DMS79 (cell line): ENCODE measurements around the gene SNRPA.
A peak's percentile ranks its signal among the peaks of the same experiment; 100 is the strongest.
"Not testable (repeated sequence)": the region's sequence is repeated elsewhere in the genome, so short reads cannot be mapped to it uniquely, and the experiment has no call there.

Experiments
- DNase-seq: peaks from one replicate; lab custom pipeline; 2025; lab: John Stamatoyannopoulos, UW

Gene SNRPA

GRCh38 chr19:40745402-40745780, 5.6 kb upstream of the SNRPA start:
- no peak for DNase-seq

DNA sequence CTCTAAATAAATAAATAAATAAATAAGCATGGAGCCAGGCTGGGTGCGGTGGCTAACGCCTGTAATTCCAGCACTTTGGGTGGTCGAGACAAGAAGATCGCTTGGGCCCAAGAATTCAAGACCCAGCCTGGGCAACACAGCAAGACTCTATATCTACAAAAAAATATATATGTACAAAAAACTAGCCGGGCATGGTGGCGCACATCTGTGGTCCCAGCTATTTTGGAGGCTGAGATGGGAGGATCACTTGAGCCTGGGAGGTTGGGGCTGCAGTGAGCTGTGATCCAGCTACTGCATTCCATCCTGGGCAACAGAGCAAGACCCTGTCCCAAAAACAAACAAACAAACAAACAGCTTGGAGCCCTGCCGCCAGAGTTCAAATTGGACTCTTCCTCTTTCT, 3.5 kb upstream of the SNRPA start:
- no peak for DNase-seq

GRCh38 chr19:40750058-40750873, 737 bp upstream of the SNRPA start, which contains the start of gene ACTMAP:
Gene ACTMAP, minus strand, starts transcription at chr19:40750477. Its CDS starts 674 bp downstream, at chr19:40749803.
- DNase-seq: peak; percentile 99

GRCh38 chr19:40752257-40752781, 1.3 kb downstream of the SNRPA start:
- DNase-seq: no peak

GRCh38 chr19:40754611-40755247, 3.7 kb downstream of the SNRPA start:
- DNase-seq: no peak

DNA sequence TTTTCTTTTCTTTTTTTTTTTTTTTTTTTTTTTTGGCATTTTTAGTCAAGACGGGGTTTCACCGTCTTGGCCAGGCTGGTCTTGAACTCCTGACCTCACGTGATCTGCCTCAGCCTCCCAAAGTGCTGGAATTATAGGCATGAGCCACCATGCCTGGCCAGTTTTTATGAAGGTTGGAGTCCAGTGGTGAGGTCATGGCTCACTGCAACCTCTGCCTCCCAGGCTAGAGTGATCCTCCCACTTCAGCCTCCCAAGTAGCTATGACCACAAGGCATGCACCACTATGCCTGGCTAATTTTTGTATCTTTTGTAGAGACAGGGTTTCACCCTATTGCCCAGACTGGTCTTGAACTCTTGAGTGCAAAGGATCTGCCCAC, 4.2 kb downstream of the SNRPA start:
- no peak for DNase-seq

DNA sequence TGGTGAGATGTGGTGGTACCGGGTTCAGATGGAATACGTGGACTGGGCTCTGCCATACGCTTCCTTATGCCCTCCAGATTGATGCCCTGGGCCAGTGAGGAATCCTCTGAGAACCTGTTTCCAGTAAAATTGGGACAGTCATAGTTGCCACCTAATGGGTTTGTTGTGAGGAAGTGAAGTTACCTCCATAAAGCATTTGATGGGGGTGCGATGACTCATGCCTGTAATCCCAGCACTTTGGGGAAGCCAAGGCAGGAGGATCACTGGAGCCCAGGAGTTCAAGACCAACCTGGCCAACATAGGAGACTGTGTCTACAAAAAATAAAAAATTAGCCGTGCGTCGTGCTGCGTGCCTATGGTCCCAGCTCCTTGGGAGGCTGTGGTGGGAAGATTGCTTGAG, 4.8 kb downstream of the SNRPA start:
- DNase-seq: no peak

DNA sequence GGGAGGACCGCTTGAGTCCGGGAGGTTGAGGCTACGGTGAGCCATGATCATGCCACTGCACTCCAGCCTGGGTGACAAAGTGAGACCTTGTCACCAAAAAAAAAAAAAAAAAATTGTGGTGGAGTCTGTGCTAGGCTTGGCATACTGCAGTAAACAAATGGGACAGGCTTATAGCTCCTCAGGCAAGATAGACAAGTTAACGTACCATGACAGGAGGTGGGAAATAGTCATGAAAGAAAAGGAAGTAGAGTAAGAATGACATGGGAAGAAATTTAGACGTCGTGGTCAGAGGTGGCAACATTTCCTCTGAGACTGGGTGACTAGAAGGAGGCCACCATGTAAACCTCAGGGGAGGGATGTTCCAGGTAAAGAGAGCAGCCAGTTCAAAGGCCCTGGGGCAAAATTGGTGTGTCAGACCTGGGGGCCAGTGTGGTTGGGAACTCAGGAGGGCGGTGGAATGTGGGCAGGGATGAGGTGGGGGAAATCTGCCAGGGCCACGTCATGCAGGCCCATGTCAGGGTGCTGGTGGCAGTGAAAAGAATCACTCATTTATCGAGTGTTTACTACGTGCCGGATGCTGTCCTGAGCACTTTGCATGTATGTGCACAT, 5.6 kb downstream of the SNRPA start:
- DNase-seq: no peak

DNA sequence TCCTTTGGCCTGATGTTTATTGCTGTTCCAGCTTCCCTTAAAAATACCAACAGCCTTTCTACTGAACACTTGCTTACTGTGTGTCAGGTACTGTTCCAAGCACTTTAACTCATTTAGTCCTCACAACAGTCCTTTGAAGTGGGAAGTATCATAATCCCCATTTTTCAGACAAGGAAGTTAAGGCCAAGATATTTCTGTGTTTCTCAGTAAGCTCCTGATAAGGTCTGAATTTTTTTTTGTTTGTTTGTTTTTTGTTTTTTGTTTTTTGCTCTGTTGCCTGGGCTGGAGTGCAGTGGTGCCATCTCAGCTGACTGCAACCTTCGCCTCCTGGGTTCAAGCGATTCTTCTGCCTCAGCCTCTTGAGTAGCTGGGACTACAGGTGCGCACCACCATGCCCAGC, 7.5 kb downstream of the SNRPA start:
- DNase-seq: no peak

GRCh38 chr19:40759352-40759751, 8.3 kb downstream of the SNRPA start:
- DNase-seq: no peak

DNA sequence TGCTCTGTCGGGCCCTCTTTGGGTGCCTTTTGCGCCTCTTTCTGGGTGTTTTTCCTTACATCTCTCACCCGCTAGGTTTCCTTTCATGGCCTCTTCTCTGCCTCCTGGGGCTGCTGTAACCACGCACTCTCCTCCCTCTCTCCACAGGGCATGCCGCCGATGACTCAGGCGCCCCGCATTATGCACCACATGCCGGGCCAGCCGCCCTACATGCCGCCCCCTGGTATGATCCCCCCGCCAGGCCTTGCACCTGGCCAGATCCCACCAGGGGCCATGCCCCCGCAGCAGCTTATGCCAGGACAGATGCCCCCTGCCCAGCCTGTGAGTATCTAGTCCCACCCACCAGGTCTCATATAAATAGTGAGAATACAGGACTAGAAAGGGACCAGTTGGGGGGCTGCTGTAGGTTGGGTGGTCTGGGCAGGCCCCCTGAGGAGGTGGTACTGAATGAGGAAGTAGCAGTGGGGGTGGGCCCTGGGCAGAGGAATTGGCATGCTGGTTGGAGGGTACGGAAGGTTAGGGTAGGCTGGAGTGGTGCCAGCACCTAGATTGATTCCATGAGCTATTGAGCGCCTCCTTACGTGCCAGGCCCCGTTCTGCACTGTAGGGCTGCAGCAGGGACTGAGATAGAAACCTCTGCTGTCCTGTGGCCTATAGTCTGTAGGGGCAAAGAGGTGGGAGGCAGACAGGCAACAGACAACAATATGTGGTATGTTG, 11.9 kb downstream of the SNRPA start:
- no peak for DNase-seq

DNA sequence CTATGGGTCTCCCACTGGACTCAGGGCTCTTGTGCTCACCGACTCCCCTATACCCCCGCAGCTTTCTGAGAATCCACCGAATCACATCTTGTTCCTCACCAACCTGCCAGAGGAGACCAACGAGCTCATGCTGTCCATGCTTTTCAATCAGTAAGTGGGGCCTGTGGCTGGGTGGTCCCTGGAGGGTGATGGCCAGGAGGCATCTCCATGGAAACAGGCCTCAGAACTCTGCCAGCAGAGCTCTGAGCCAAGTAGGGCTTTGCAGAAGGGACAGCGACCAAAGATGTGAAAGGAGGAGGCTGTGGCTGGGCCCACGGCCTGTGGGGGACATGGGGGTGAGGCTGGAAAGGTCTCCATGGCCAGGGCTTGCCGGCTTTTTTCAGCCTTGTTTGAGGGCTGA, 12.5 kb downstream of the SNRPA start:
- no peak for DNase-seq

DNA sequence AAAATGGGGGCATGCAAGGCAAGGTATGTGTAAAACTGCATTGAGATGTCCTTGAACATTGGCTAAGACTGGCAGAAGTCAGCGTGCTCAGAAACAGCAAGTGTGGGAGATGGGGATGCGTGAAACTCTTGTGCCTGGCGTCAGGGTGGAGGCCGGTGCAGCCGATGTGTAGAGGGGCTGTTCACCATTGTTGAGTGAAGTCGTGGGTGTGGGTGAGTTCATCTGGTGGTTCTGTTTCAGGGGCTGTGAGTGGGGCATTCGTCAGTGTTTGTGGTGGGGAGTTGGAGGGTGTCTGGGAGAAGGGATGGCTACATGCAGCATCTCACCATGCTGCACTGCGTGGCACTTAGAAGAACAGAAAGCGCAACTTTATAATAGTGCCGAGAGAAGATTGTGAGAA, 13.0 kb downstream of the SNRPA start:
- no peak for DNase-seq

GRCh38 chr19:40766385-40766784, 15.4 kb downstream of the SNRPA start:
- not testable (repeated sequence) for DNase-seq

DNA sequence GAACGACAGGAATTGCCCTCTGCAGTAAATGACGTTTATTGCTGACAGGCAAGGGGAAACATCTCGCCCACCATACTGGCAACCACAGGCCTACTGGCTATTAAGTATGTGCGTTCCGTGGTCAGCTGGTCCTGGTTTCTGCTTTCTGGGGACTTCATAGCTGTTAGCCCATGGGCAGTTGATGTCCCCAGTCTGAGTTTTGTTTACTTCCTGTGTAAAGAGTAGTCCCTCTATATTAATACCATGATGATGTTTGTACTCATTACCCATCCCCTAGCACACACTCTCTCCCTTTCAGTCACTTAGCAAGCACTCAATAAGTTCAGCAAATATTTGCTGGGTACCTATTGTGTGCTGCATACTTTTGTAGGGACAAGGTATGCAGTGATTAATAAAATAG, 17.9 kb downstream of the SNRPA start:
- no peak for DNase-seq

- not testable (repeated sequence) for DNase-seq
Observed at GRCh38 chr19:40771101-40771862, 20.3 kb downstream of the SNRPA start.

- DNase-seq: no peak
Observed at GRCh38 chr19:40774916-40775631, 24.1 kb downstream of the SNRPA start, which contains the start of gene MIA. Gene MIA, plus strand, starts transcription at chr19:40775521. Its CDS starts 22 bp downstream, at chr19:40775543.

- no peak for DNase-seq
Observed at GRCh38 chr19:40775632-40776022, 24.6 kb downstream of the SNRPA start.

DNA sequence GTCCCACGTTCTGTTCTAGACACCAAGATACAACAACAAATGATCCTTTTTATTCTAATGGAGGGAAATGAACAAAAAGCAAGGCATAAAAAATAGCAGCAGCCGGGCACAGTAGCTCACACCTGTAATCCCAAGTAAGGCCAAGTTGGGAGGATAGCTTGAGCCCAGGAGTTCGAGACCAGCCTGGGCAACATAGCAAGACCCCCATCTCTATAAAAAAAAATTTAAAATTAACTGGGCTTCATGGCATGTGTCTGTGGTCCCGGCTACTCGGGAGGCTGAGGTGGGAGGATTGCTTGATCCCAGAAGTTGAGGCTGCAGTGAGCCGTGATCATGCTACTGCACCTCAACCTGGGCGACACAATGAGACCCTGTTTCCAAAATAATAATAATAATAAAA, 25.4 kb downstream of the SNRPA start:
- no peak for DNase-seq

- DNase-seq: peak; percentile 78
Observed at GRCh38 chr19:40776932-40777644, 26.1 kb downstream of the SNRPA start.
